Stimulated activated naive CD8-positive, alpha-beta T cell treated with anti-CD3 and anti-CD28 coated beads, Interleukin-15, amount 100 ng/mL, for 72 hours (primary cell): ENCODE measurements around the gene HTD2.
"Not testable (repeated sequence)": the region's sequence is repeated elsewhere in the genome, so short reads cannot be mapped to it uniquely, and the experiment has no call there.

Experiments used
- ATAC-seq: fragments of 150-1000 bp; cut with Tn5 transposase; 2 replicates; pipeline ENCODE4 v1.10.0; 2021; ENCODE audit warnings: mild to moderate bottlenecking, moderate library complexity
- DNase-seq, 2 donors: peaks; one replicate each; pipeline ENCODE4 v3.0.0; 2021 to 2022
- H3K27ac Mint-ChIP-seq, 2 donors: one replicate each; pipeline ENCODE4 v1.8.0; 2022; ENCODE audit warnings: mild to moderate bottlenecking in 2 of 2, mixed read lengths in 2 of 2, moderate library complexity in 2 of 2
- H3K27me3 Mint-ChIP-seq: one replicate; pipeline ENCODE4 v1.8.0; 2022; ENCODE audit warnings: mixed read lengths
- H3K4me1 Mint-ChIP-seq: one replicate; pipeline ENCODE4 v1.8.0; 2022; ENCODE audit warnings: mild to moderate bottlenecking, mixed read lengths
- H3K4me3 Mint-ChIP-seq, 2 donors: one replicate each; pipeline ENCODE4 v1.8.0; 2022; ENCODE audit warnings: mild to moderate bottlenecking in 2 of 2, mixed read lengths in 2 of 2, moderate library complexity in 1 of 2
- H3K9me3 Mint-ChIP-seq, 2 donors: one replicate each; pipeline ENCODE4 v1.8.0; 2022; ENCODE audit warnings: mixed read lengths in 2 of 2

The HTD2 gene

GRCh38 chr3:58335652-58335947 is 29.3 kb downstream of the HTD2 start:
- Mint-ChIP-seq H3K4me3 (peak overlapping the region; percentile 97 to 99), H3K27me3 (no peaks in the 10 kb centered on the region), H3K27ac (peak overlapping the region; percentile 100), H3K4me1 (peaks cover 46% of the 10 kb centered on the region), H3K9me3 (no peaks in the 10 kb centered on the region)
- DNase-seq, result no peak
- ATAC-seq, result no peak

GRCh38 chr3:58336135-58336882 is 30.0 kb downstream of the HTD2 start:
- peaks cover 41% of the 10 kb centered on the region for H3K4me1 Mint-ChIP-seq
- H3K4me3 Mint-ChIP-seq, result peak overlapping the region in 1 of 2 donors; percentile 36
- H3K27ac Mint-ChIP-seq, result peak overlapping the region; percentile 66 to 100
- DNase-seq (no peak), ATAC-seq (no peak)
- no peaks in the 10 kb centered on the region for H3K27me3 Mint-ChIP-seq
- H3K9me3 Mint-ChIP-seq, result no peaks in the 10 kb centered on the region

GRCh38 chr3:58337190-58337589 is 30.9 kb downstream of the HTD2 start:
- no peak for ATAC-seq
- no peak overlapping the region for H3K27ac Mint-ChIP-seq
- no peaks in the 10 kb centered on the region for H3K9me3 Mint-ChIP-seq
- no peak for DNase-seq
- H3K27me3 Mint-ChIP-seq, result no peaks in the 10 kb centered on the region
- H3K4me3 Mint-ChIP-seq, result no peak overlapping the region
- peaks cover 34% of the 10 kb centered on the region for H3K4me1 Mint-ChIP-seq

GRCh38 chr3:58339146-58339545 is 32.8 kb downstream of the HTD2 start:
- DNase-seq, H3K9me3 Mint-ChIP-seq, H3K4me3 Mint-ChIP-seq, H3K27ac Mint-ChIP-seq, H3K27me3 Mint-ChIP-seq, ATAC-seq: not testable (repeated sequence)
- H3K4me1 Mint-ChIP-seq, result peaks cover 25% of the 10 kb centered on the region

- DNase-seq (no peak), ATAC-seq (no peak)
- no peak overlapping the region for H3K27ac Mint-ChIP-seq
- H3K27me3 Mint-ChIP-seq, result no peaks in the 10 kb centered on the region
- no peaks in the 10 kb centered on the region for H3K9me3 Mint-ChIP-seq
- no peak overlapping the region for H3K4me3 Mint-ChIP-seq
- peaks cover 15% of the 10 kb centered on the region for H3K4me1 Mint-ChIP-seq
Observed at GRCh38 chr3:58340594-58341244, 34.4 kb downstream of the HTD2 start.

GRCh38 chr3:58341376-58341775 is 35.1 kb downstream of the HTD2 start:
- DNase-seq (no peak), ATAC-seq (no peak)
- Mint-ChIP-seq H3K27ac (no peak overlapping the region), H3K4me1 (peaks cover 15% of the 10 kb centered on the region), H3K27me3 (no peaks in the 10 kb centered on the region), H3K9me3 (no peaks in the 10 kb centered on the region), H3K4me3 (no peak overlapping the region)

GRCh38 chr3:58342676-58343075 is 36.4 kb downstream of the HTD2 start:
- Mint-ChIP-seq H3K27ac (no peak overlapping the region), H3K9me3 (no peaks in the 10 kb centered on the region)

GRCh38 chr3:58345457-58345856 is 39.1 kb downstream of the HTD2 start:
- no peak for ATAC-seq
- Mint-ChIP-seq H3K9me3 (no peaks in the 10 kb centered on the region), H3K4me3 (no peak overlapping the region), H3K27ac (no peak overlapping the region), H3K27me3 (no peaks in the 10 kb centered on the region), H3K4me1 (peaks cover 26% of the 10 kb centered on the region)
- DNase-seq, result no peak

More at GRCh38 chr3:58342676-58343075, 36.4 kb downstream of the HTD2 start:
- peaks cover 14% of the 10 kb centered on the region for H3K4me1 Mint-ChIP-seq
- no peaks in the 10 kb centered on the region for H3K27me3 Mint-ChIP-seq
- DNase-seq (no peak), ATAC-seq (no peak)
- H3K4me3 Mint-ChIP-seq, result no peak overlapping the region

- no peak for DNase-seq
- Mint-ChIP-seq H3K27me3 (no peaks in the 10 kb centered on the region), H3K27ac (peak overlapping the region in 1 of 2 donors; percentile 17), H3K4me1 (peaks cover 34% of the 10 kb centered on the region), H3K4me3 (no peak overlapping the region), H3K9me3 (no peaks in the 10 kb centered on the region)
- no peak for ATAC-seq
Observed at GRCh38 chr3:58346368-58346767, 40.0 kb downstream of the HTD2 start.

- Mint-ChIP-seq H3K4me3 (no peak overlapping the region), H3K27ac (no peak overlapping the region), H3K4me1 (peaks cover 47% of the 10 kb centered on the region), H3K9me3 (no peaks in the 10 kb centered on the region), H3K27me3 (no peaks in the 10 kb centered on the region)
- DNase-seq (no peak), ATAC-seq (no peak)
Observed at GRCh38 chr3:58347984-58348383, 41.7 kb downstream of the HTD2 start.

- Mint-ChIP-seq H3K4me3 (peak overlapping the region; percentile 16 to 17), H3K9me3 (no peaks in the 10 kb centered on the region), H3K27me3 (no peaks in the 10 kb centered on the region), H3K4me1 (peaks cover 59% of the 10 kb centered on the region), H3K27ac (no peak overlapping the region)
- no peak for DNase-seq
- peak; percentile 52 for ATAC-seq
Observed at GRCh38 chr3:58349792-58350626, 43.7 kb downstream of the HTD2 start.

GRCh38 chr3:58350627-58351013 is 44.3 kb downstream of the HTD2 start:
- H3K9me3 Mint-ChIP-seq, result no peaks in the 10 kb centered on the region
- peaks cover 57% of the 10 kb centered on the region for H3K4me1 Mint-ChIP-seq
- peak overlapping the region in 1 of 2 donors; percentile 11 for H3K27ac Mint-ChIP-seq
- no peaks in the 10 kb centered on the region for H3K27me3 Mint-ChIP-seq
- DNase-seq, result no peak
- no peak for ATAC-seq
- no peak overlapping the region for H3K4me3 Mint-ChIP-seq

- DNase-seq (no peak), ATAC-seq (peak; percentile 14)
- Mint-ChIP-seq H3K4me1 (peaks cover 50% of the 10 kb centered on the region), H3K27me3 (no peaks in the 10 kb centered on the region), H3K9me3 (no peaks in the 10 kb centered on the region), H3K27ac (no peak overlapping the region), H3K4me3 (no peak overlapping the region)
Observed at GRCh38 chr3:58351920-58352319, 45.6 kb downstream of the HTD2 start.

- H3K9me3 Mint-ChIP-seq, result no peaks in the 10 kb centered on the region
- DNase-seq (no peak), ATAC-seq (no peak)
- peaks cover 57% of the 10 kb centered on the region for H3K4me1 Mint-ChIP-seq
- peak overlapping the region in 1 of 2 donors; percentile 27 for H3K4me3 Mint-ChIP-seq
- H3K27me3 Mint-ChIP-seq, result no peaks in the 10 kb centered on the region
- H3K27ac Mint-ChIP-seq, result no peak overlapping the region
Observed at GRCh38 chr3:58352626-58353025, 46.3 kb downstream of the HTD2 start.

GRCh38 chr3:58353722-58354553 is 47.6 kb downstream of the HTD2 start:
- H3K27me3 Mint-ChIP-seq, result no peaks in the 10 kb centered on the region
- H3K4me1 Mint-ChIP-seq, result peaks cover 68% of the 10 kb centered on the region
- no peaks in the 10 kb centered on the region for H3K9me3 Mint-ChIP-seq
- peak in 1 of 2 donors; percentile 40 for DNase-seq
- H3K27ac Mint-ChIP-seq, result peak overlapping the region; percentile 98
- ATAC-seq, result peak; percentile 80
- H3K4me3 Mint-ChIP-seq, result peak overlapping the region; percentile 75 to 77
